Right lobe of liver (tissue), 6 donors: ENCODE measurements around the gene BST1. TPM values are rescaled to one million over a fixed set of nuclear protein-coding genes. Genes with fewer than 3 reads are reported as not detected.

Experiments used
- ATAC-seq, 4 donors: fragments of 200-7000 bp; cut with Tn5 transposase; one replicate each; pipeline ENCODE4 v1.9.1; 2020; ENCODE audit warnings: mild to moderate bottlenecking in 4 of 4, moderate library complexity in 4 of 4
- DNase-seq, 3 donors: peaks; one replicate each; pipeline ENCODE4 v3.0.0-alpha.2; 2020
- H3K27ac ChIP-seq, 3 donors: fragments of 200-600 bp; one replicate each; pipeline ENCODE4 v1.8.0; 2022
- H3K27me3 ChIP-seq, 2 donors: fragments of 200-600 bp; one replicate each; pipeline ENCODE4 v1.8.0; 2022
- H3K36me3 ChIP-seq, 4 donors: fragments of 200-600 bp; sonication (generic) in 1 of 4; one replicate each; pipeline versions ENCODE4 v1.5.1 to v1.8.0; 2017 to 2022; ENCODE audit warnings: control low read depth in 1 of 4
- H3K4me1 ChIP-seq, 4 donors: fragments of 200-600 bp; sonication (generic) in 1 of 4; one replicate each; pipeline versions ENCODE4 v1.5.1 to v1.8.0; 2017 to 2022; ENCODE audit warnings: control low read depth in 1 of 4
- H3K4me3 ChIP-seq, 3 donors: fragments of 200-600 bp; one replicate each; pipeline ENCODE4 v1.8.0; 2022
- H3K9me3 ChIP-seq, 4 donors: fragments of 200-600 bp; sonication (generic) in 1 of 4; one replicate each; pipeline versions ENCODE4 v1.5.1 to v1.8.0; 2017 to 2022; ENCODE audit warnings: control low read depth in 1 of 4
- CTCF ChIP-seq, 4 donors: fragments of 200-600 bp in 3 of 4; fragments of 450-650 bp in 1 of 4; IDR thresholded peaks; one replicate each; pipeline versions ENCODE4 v1.5.1 to v1.8.0; 2016 to 2022; ENCODE audit warnings: antibody characterized with exemption in 4 of 4, mild to moderate bottlenecking in 2 of 4
- POLR2A ChIP-seq: fragments of 450-650 bp; IDR thresholded peaks from one replicate; pipeline ENCODE4 v1.6.1; 2017; ENCODE audit warnings: antibody characterized with exemption, mild to moderate bottlenecking
- WGBS: methylation state at CpG from one replicate; pipeline ENCODE4 v1.1.6; 2018; ENCODE audit warnings: low coverage, low lambda C conversion rate; ENCODE audit not compliant: insufficient coverage; ENCODE audit errors: missing lambda C conversion rate; 5-methylcytosine and 5-hydroxymethylcytosine counted together
- intact Hi-C, 2 donors: fragments of 100-400 bp; cut with DNase I; formaldehyde crosslinking; loops; one replicate each; pipeline versions ENCODE4 v1.11.2 to v1.14.1; 2022
- total RNA-seq, 6 experiments: library from RNA; depleted of rRNA in 2 of 6; stranded (reverse); fragments of >200 nt in 2 of 6; fragmentation: NEBNext Ultra II Directional in 3 of 6; extraction: Animal tissue kit (Norgen Biotek cat#: 25700) in 3 of 6; gene quantifications; one replicate each; pipeline versions ENCODE4 v1.1.0 to v1.2.4, GENCODE V29; 2016 to 2023
- donor health status: DM: no; HTN: yes; CAD: no.
- donor health status: DM: no; HTN: no; CAD: no.
- donor health status: DM: no; HTN: no; CAD: no.
- donor health status: DM: no; HTN: yes; CAD: no.
- donor health status: DM: no; HTN: yes; CAD: no.

BST1 gene
- total RNA-seq, 6 experiments from 2014 or later, result 2.7 to 5.3 (median 4.3) TPM

GRCh38 chr4:15683143-15683495 is 19.7 kb upstream of the BST1 start:
- H3K36me3 ChIP-seq, result peaks cover 0 to 13% (median 0%) of the 10 kb centered on the region in 4 donors
- peak overlapping the region in 1 of 3 donors; percentile 95 for H3K27ac ChIP-seq
- TF ChIP-seq POLR2A, result no peak
- intact Hi-C loops, result no loop called here
- H3K4me3 ChIP-seq, result no peak overlapping the region
- ATAC-seq, result no peak
- WGBS, result 60% methylated on average over 2 of the region's 2 CpGs
- H3K27me3 ChIP-seq, result no peaks in the 10 kb centered on the region
- peaks cover 0 to 5% (median 2%) of the 10 kb centered on the region in 4 donors for H3K4me1 ChIP-seq
- DNase-seq, result no peak
- no peaks in the 10 kb centered on the region for H3K9me3 ChIP-seq

GRCh38 chr4:15684498-15684897 is 18.4 kb upstream of the BST1 start:
- DNase-seq (no peak), ATAC-seq (no peak)
- Histone ChIP-seq H3K4me1 (peaks cover 0 to 4% (median 2%) of the 10 kb centered on the region in 4 donors), H3K36me3 (peaks cover 0 to 19% (median 0%) of the 10 kb centered on the region in 4 donors), H3K27me3 (no peaks in the 10 kb centered on the region), H3K27ac (no peak overlapping the region), H3K4me3 (no peak overlapping the region), H3K9me3 (no peaks in the 10 kb centered on the region)
- 100% methylated on average over 1 of the region's 1 CpG for WGBS
- intact Hi-C loops, result no loop called here
- no peak for TF ChIP-seq CTCF (IDR thresholded peaks at IDR 0.05)
- TF ChIP-seq POLR2A, result no peak

- peaks cover 0 to 19% (median 0%) of the 10 kb centered on the region in 4 donors for H3K36me3 ChIP-seq
- peaks cover 0 to 14% (median 2%) of the 10 kb centered on the region in 4 donors for H3K4me1 ChIP-seq
- DNase-seq (no peak), ATAC-seq (no peak)
- no peaks in the 10 kb centered on the region for H3K27me3 ChIP-seq
- no peak for TF ChIP-seq POLR2A
- H3K27ac ChIP-seq, result no peak overlapping the region
- intact Hi-C loops, result no loop called here
- no peaks in the 10 kb centered on the region for H3K9me3 ChIP-seq
- H3K4me3 ChIP-seq, result no peak overlapping the region
- WGBS, result 71% methylated on average over 5 of the region's 5 CpGs
These were observed 14.8 kb upstream of the BST1 start for GRCh38 chr4:15688051-15688450.

GRCh38 chr4:15689540-15689939 is 13.3 kb upstream of the BST1 start:
- Histone ChIP-seq H3K27ac (peak overlapping the region in 2 of 3 donors; percentile 21 to 33), H3K27me3 (no peaks in the 10 kb centered on the region), H3K36me3 (peaks cover 0 to 19% (median 0%) of the 10 kb centered on the region in 4 donors), H3K9me3 (no peaks in the 10 kb centered on the region), H3K4me1 (peaks cover 0 to 10% (median 2%) of the 10 kb centered on the region in 4 donors), H3K4me3 (no peak overlapping the region)
- WGBS, result 43% methylated on average over 2 of the region's 2 CpGs
- no peak for TF ChIP-seq CTCF (IDR thresholded peaks at IDR 0.05)
- no peak for TF ChIP-seq POLR2A
- intact Hi-C loops, result no loop called here
- DNase-seq (no peak), ATAC-seq (peak; percentile 21 to 38 (median 33))

GRCh38 chr4:15690020-15690809 is 12.7 kb upstream of the BST1 start:
- intact Hi-C loops, result no loop called here
- Histone ChIP-seq H3K9me3 (no peaks in the 10 kb centered on the region), H3K27ac (peak overlapping the region; percentile 21 to 38 (median 34)), H3K4me3 (no peak overlapping the region), H3K27me3 (no peaks in the 10 kb centered on the region), H3K4me1 (peaks cover 0 to 10% (median 2%) of the 10 kb centered on the region in 4 donors), H3K36me3 (peaks cover 0 to 19% (median 0%) of the 10 kb centered on the region in 4 donors)
- DNase-seq, result no peak
- TF ChIP-seq CTCF (IDR thresholded peaks at IDR 0.05) (no peak), POLR2A (no peak)
- peak; percentile 42 to 70 (median 58) for ATAC-seq
- WGBS, result 59% methylated on average over 7 of the region's 7 CpGs
